ENCODE measurements around the gene JMJD7.

JMJD7 gene

GRCh38 chr15:41866263-41866703 is 38.4 kb downstream of the JMJD7 start:
- TF ChIP-seq EZH2 (IDR thresholded peaks at IDR 0.05; ENCODE audit: borderline replicate concordance, low read length) = no peak
- TF ChIP-seq, protein P1, sequence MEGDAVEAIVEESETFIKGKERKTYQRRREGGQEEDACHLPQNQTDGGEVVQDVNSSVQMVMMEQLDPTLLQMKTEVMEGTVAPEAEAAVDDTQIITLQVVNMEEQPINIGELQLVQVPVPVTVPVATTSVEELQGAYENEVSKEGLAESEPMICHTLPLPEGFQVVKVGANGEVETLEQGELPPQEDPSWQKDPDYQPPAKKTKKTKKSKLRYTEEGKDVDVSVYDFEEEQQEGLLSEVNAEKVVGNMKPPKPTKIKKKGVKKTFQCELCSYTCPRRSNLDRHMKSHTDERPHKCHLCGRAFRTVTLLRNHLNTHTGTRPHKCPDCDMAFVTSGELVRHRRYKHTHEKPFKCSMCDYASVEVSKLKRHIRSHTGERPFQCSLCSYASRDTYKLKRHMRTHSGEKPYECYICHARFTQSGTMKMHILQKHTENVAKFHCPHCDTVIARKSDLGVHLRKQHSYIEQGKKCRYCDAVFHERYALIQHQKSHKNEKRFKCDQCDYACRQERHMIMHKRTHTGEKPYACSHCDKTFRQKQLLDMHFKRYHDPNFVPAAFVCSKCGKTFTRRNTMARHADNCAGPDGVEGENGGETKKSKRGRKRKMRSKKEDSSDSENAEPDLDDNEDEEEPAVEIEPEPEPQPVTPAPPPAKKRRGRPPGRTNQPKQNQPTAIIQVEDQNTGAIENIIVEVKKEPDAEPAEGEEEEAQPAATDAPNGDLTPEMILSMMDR (IDR thresholded peaks at IDR 0.05; ENCODE audit: low read length) = no peak
- no peaks in the 10 kb centered on the region for H3K36me3 ChIP-seq (ENCODE audit: insufficient read depth, low read length)
- H3K4me2 ChIP-seq (ENCODE audit: low read length) = no peak overlapping the region
- no peaks in the 10 kb centered on the region for H4K20me1 ChIP-seq (ENCODE audit: insufficient read depth, low read length)
- H2AFZ ChIP-seq (ENCODE audit: low read length) = no peak overlapping the region
- no peaks in the 10 kb centered on the region for H3K9me3 ChIP-seq (ENCODE audit: low read length)
- H3K27me3 ChIP-seq (ENCODE audit: insufficient read depth, low read length) = peaks cover 8% of the 10 kb centered on the region; the same call in 1 of the 2 replicates
- H3K4me1 ChIP-seq (ENCODE audit: insufficient read depth, low read length, severe bottlenecking) = no peaks in the 10 kb centered on the region
- no peaks in the 10 kb centered on the region for H3K79me2 ChIP-seq (ENCODE audit: insufficient read depth, low read length)
- H3K9ac ChIP-seq (ENCODE audit: low read length) = no peak overlapping the region
- no peaks in the 10 kb centered on the region for H3F3A ChIP-seq (ENCODE audit: insufficient read depth, low read length)
- no peak overlapping the region for H3K4me3 ChIP-seq (ENCODE audit: low read depth, low read length, poor library complexity, severe bottlenecking)
- no peak overlapping the region for H3K27ac ChIP-seq (ENCODE audit: low read depth, low read length, poor library complexity, severe bottlenecking)
- no peaks in the 10 kb centered on the region for H3K9me2 ChIP-seq (ENCODE audit: low read depth, low read length)

- H3K4me2 ChIP-seq (ENCODE audit: low read length) = no peak overlapping the region
- H3K9me2 ChIP-seq (ENCODE audit: low read depth, low read length) = no peaks in the 10 kb centered on the region
- H3K9ac ChIP-seq (ENCODE audit: low read length) = no peak overlapping the region
- no peaks in the 10 kb centered on the region for H4K20me1 ChIP-seq (ENCODE audit: insufficient read depth, low read length)
- no peak overlapping the region for H3K27ac ChIP-seq (ENCODE audit: low read depth, low read length, poor library complexity, severe bottlenecking)
- no peaks in the 10 kb centered on the region for H3K79me2 ChIP-seq (ENCODE audit: insufficient read depth, low read length)
- H3F3A ChIP-seq (ENCODE audit: insufficient read depth, low read length) = no peaks in the 10 kb centered on the region
- no peak overlapping the region for H3K4me3 ChIP-seq (ENCODE audit: low read depth, low read length, poor library complexity, severe bottlenecking)
- no peaks in the 10 kb centered on the region for H3K9me3 ChIP-seq (ENCODE audit: low read length)
- no peak overlapping the region for H2AFZ ChIP-seq (ENCODE audit: low read length)
- H3K36me3 ChIP-seq (ENCODE audit: insufficient read depth, low read length) = no peaks in the 10 kb centered on the region
- no peaks in the 10 kb centered on the region for H3K4me1 ChIP-seq (ENCODE audit: insufficient read depth, low read length, severe bottlenecking)
- TF ChIP-seq, protein P1 (IDR thresholded peaks at IDR 0.05; ENCODE audit: low read length) = no peak
- TF ChIP-seq EZH2 (IDR thresholded peaks at IDR 0.05; ENCODE audit: borderline replicate concordance, low read length) = no peak
- peaks cover 3% of the 10 kb centered on the region; the same call in 1 of the 2 replicates for H3K27me3 ChIP-seq (ENCODE audit: insufficient read depth, low read length)
These were observed 39.1 kb downstream of the JMJD7 start for GRCh38 chr15:41866872-41867579.

DNA sequence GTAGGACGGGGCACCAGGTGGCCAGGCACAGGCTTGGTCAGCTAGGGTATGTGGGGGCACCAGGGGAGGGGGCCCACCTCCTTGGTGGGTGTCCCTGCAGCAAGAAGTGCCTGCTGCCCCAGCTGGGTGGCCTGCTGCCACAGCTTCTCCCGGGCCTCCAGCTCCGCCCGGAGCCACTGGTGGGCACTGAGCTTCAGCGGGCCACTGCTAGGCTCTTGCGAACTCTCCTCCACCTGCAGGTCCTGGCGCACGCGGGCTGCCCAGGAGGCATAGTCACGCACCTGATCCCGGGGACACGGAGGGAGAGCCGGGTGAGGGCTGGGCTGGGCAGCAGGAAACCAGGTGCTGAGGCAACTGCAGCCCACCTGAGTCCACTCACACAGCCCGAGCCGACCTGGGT is 40.4 kb downstream of the JMJD7 start:
- Histone ChIP-seq H3K9me3 (ENCODE audit: low read length) (no peaks in the 10 kb centered on the region), H2AFZ (ENCODE audit: low read length) (no peak overlapping the region), H3F3A (ENCODE audit: insufficient read depth, low read length) (no peaks in the 10 kb centered on the region), H3K27me3 (ENCODE audit: insufficient read depth, low read length) (peaks cover 3% of the 10 kb centered on the region; the same call in 1 of the 2 replicates), H3K9me2 (ENCODE audit: low read depth, low read length) (no peaks in the 10 kb centered on the region), H3K27ac (ENCODE audit: low read depth, low read length, poor library complexity, severe bottlenecking) (no peak overlapping the region), H3K4me1 (ENCODE audit: insufficient read depth, low read length, severe bottlenecking) (no peaks in the 10 kb centered on the region), H4K20me1 (ENCODE audit: insufficient read depth, low read length) (no peaks in the 10 kb centered on the region), H3K4me3 (ENCODE audit: low read depth, low read length, poor library complexity, severe bottlenecking) (no peak overlapping the region), H3K9ac (ENCODE audit: low read length) (no peak overlapping the region), H3K4me2 (ENCODE audit: low read length) (no peak overlapping the region), H3K79me2 (ENCODE audit: insufficient read depth, low read length) (no peaks in the 10 kb centered on the region), H3K36me3 (ENCODE audit: insufficient read depth, low read length) (no peaks in the 10 kb centered on the region)
- TF ChIP-seq, protein P1 (IDR thresholded peaks at IDR 0.05; ENCODE audit: low read length) = no peak
- no peak for TF ChIP-seq EZH2 (IDR thresholded peaks at IDR 0.05; ENCODE audit: borderline replicate concordance, low read length)
